ENCODE data around the gene MRPL14. TPM values are rescaled to one million over a fixed set of nuclear protein-coding genes. Genes with fewer than 3 reads are reported as not detected.

MRPL14 gene
- total RNA-seq, 1 donor from 2014 or later: 65.5 TPM

DNA sequence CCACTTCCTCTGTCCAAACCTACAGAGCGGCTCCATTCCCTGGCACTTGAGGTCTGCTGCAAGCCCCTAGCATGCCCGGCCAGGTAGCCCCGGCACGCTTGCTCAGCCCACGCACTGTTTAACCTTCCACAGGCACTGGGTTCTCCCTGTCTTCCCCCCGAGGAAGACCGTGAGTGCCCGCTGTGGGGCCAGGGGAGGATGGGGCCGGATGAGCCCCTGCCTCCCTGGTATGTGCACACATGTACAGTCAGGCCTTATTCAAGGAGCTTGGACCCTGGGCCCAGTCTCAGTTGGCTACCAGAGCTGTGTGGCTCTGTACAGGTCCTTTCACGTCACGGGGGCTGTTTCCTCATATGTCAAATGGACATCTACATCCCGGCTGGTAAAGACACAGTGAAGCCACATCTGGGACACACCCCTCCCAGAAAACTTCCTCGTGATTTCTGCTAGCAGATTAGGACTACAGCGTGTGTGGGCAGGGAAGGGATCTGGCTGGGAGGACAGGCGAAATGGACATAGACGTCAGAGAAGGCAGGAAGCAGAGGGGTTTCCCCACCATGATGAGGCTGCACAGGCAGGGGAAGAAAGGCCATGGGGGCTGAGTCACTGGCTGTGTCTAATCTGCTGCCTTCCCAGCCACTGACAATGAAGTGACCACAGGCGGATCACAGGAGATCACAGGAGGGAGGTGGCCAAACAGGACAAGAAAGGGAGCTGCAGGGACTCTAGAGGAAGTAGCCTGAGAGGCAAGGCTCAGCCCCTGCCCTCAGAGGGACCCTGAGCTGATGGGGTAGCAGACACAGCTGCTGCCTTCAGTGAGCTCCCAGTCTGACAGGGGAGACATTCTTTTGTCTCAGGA lies 62.9 kb downstream of the MRPL14 start:
- no peak for DNase-seq (ENCODE audit: low read depth, low spot score)
- Mint-ChIP-seq H3K4me3 (no peak overlapping the region), H3K9me3 (peaks cover 4% of the 10 kb centered on the region), H3K27me3 (ENCODE audit: low read depth) (no peaks in the 10 kb centered on the region), H3K36me3 (ENCODE audit: low read depth) (no peaks in the 10 kb centered on the region), H3K4me1 (no peaks in the 10 kb centered on the region), H3K27ac (ENCODE audit: unreplicated experiment) (no peak overlapping the region)
- TF ChIP-seq, protein P1, sequence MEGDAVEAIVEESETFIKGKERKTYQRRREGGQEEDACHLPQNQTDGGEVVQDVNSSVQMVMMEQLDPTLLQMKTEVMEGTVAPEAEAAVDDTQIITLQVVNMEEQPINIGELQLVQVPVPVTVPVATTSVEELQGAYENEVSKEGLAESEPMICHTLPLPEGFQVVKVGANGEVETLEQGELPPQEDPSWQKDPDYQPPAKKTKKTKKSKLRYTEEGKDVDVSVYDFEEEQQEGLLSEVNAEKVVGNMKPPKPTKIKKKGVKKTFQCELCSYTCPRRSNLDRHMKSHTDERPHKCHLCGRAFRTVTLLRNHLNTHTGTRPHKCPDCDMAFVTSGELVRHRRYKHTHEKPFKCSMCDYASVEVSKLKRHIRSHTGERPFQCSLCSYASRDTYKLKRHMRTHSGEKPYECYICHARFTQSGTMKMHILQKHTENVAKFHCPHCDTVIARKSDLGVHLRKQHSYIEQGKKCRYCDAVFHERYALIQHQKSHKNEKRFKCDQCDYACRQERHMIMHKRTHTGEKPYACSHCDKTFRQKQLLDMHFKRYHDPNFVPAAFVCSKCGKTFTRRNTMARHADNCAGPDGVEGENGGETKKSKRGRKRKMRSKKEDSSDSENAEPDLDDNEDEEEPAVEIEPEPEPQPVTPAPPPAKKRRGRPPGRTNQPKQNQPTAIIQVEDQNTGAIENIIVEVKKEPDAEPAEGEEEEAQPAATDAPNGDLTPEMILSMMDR (conservative IDR thresholded peaks at IDR 0.05): no peak

DNA sequence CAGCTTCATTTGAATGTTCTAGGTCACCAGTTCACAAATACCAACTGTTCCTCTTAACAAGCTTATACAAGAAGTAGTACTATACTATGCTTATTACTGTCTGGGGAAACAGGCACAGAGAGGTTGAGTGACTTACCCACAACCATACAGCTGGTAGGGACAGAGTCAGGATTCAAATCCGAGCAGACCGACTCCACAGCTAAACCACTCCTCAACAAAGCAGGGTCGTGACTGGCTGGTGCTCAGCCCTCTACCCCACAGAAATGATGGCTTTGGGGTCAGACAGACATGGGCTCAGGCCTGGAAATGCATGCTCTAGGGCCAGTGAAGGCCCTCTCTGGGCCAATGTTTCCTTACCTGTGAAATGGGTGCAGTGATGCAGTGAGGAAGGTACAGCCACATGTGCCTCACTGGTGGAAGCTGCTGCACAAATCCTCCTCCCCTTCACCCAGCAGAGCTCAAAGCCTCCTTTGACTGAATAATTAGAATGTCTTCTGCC lies 63.6 kb downstream of the MRPL14 start:
- Mint-ChIP-seq H3K27ac (ENCODE audit: unreplicated experiment) (peak overlapping the region; percentile 88), H3K36me3 (ENCODE audit: low read depth) (no peaks in the 10 kb centered on the region), H3K4me3 (no peak overlapping the region), H3K9me3 (peaks cover 4% of the 10 kb centered on the region), H3K4me1 (no peaks in the 10 kb centered on the region), H3K27me3 (ENCODE audit: low read depth) (no peaks in the 10 kb centered on the region)
- TF ChIP-seq, protein P1 (conservative IDR thresholded peaks at IDR 0.05): no peak
- no peak for DNase-seq (ENCODE audit: low read depth, low spot score)

Other genes starting within 250 kb of the MRPL14 start
- gene TMEM63B, start 102 bp upstream of the MRPL14 start, total RNA-seq: 47.0 and 51.2 TPM in 2 replicates
- gene CAPN11, start 31.4 kb upstream of the MRPL14 start, total RNA-seq: not detected in 2 replicates
- not detected in 2 replicates for gene MYMX, start 89.5 kb upstream of the MRPL14 start, total RNA-seq
- gene SLC29A1, start 96.1 kb upstream of the MRPL14 start, total RNA-seq: 54.8 and 55.0 TPM in 2 replicates
- gene HSP90AB1, start 119.6 kb upstream of the MRPL14 start, total RNA-seq: 1,508 and 1,541 TPM in 2 replicates
- 70.5 and 77.7 TPM in 2 replicates for gene SLC35B2, start 130.1 kb upstream of the MRPL14 start, total RNA-seq
- 16.1 and 20.2 TPM in 2 replicates for gene NFKBIE, start 138.1 kb upstream of the MRPL14 start, total RNA-seq
- 19.0 and 21.2 TPM in 2 replicates for gene TMEM151B, start 143.0 kb upstream of the MRPL14 start, total RNA-seq
- 32.1 and 33.6 TPM in 2 replicates for gene AARS2, start 185.9 kb upstream of the MRPL14 start, total RNA-seq
- not detected in 2 replicates for gene SPATS1, start 215.2 kb upstream of the MRPL14 start, total RNA-seq